Astrocyte (in vitro differentiated cells and primary cell): ENCODE data around the gene CASR. TPM values are rescaled to one million over a fixed set of nuclear protein-coding genes. Genes with fewer than 3 reads are reported as not detected.

ENCODE experiments used
- DNase-seq: peaks from one replicate; pipeline ENCODE4 v3.0.0-alpha.2; 2010; ENCODE audit warnings: low read depth
- FAIRE-seq: peaks from 2 replicates; lab custom pipeline; 2011; peaks lifted over from hg19 to GRCh38; lab: Jason Lieb, UNC
- H2AFZ ChIP-seq: 2 replicates; pipeline ENCODE4 v1.6.0; 2012; ENCODE audit warnings: low read depth, low read length, inconsistent platforms
- H3K27ac ChIP-seq: 2 replicates; pipeline ENCODE4 v1.5.1; 2011; ENCODE audit warnings: low read depth, low read length, inconsistent platforms
- H3K27me3 ChIP-seq: 2 replicates; pipeline ENCODE4 v1.6.0; 2011; ENCODE audit warnings: low read length, inconsistent platforms; ENCODE audit not compliant: insufficient read depth
- H3K36me3 ChIP-seq: 2 replicates; pipeline ENCODE4 v1.5.1; 2011; ENCODE audit warnings: low read length, inconsistent platforms; ENCODE audit not compliant: insufficient read depth
- H3K4me1 ChIP-seq: 2 replicates; pipeline ENCODE4 v1.5.1; 2011; ENCODE audit warnings: low read length, inconsistent platforms; ENCODE audit not compliant: insufficient read depth
- H3K4me2 ChIP-seq: 2 replicates; pipeline ENCODE4 v1.6.0; 2012; ENCODE audit warnings: low read length, inconsistent platforms
- H3K4me3 ChIP-seq: 2 replicates; pipeline ENCODE4 v1.5.1; 2011; ENCODE audit warnings: low read depth, mild to moderate bottlenecking, low read length, inconsistent platforms; ENCODE audit not compliant: insufficient read depth
- H3K79me2 ChIP-seq: 2 replicates; pipeline ENCODE4 v1.6.0; 2012; ENCODE audit warnings: mild to moderate bottlenecking, low read length, inconsistent platforms; ENCODE audit not compliant: insufficient read depth
- H3K9ac ChIP-seq: 2 replicates; pipeline ENCODE4 v1.6.0; 2012; ENCODE audit warnings: mild to moderate bottlenecking, low read length, inconsistent platforms
- H3K9me3 ChIP-seq: 2 replicates; pipeline ENCODE4 v1.5.1; 2012; ENCODE audit warnings: low read depth, mild to moderate bottlenecking, low read length, inconsistent platforms; ENCODE audit not compliant: insufficient read depth
- H4K20me1 ChIP-seq: 2 replicates; pipeline ENCODE4 v1.6.0; 2012; ENCODE audit warnings: low read length, inconsistent platforms; ENCODE audit not compliant: insufficient read depth
- H3K27ac Mint-ChIP-seq: one replicate; pipeline ENCODE4 v1.8.0; 2021; ENCODE audit warnings: mild to moderate bottlenecking, mixed read lengths; ENCODE audit not compliant: unreplicated experiment
- H3K27me3 Mint-ChIP-seq: one replicate; pipeline ENCODE4 v1.8.0; 2021; ENCODE audit warnings: low read depth, mixed read lengths; ENCODE audit not compliant: unreplicated experiment
- H3K36me3 Mint-ChIP-seq: one replicate; pipeline ENCODE4 v1.8.0; 2021; ENCODE audit warnings: low read depth, mixed read lengths; ENCODE audit not compliant: unreplicated experiment
- H3K4me1 Mint-ChIP-seq: one replicate; pipeline ENCODE4 v1.8.0; 2021; ENCODE audit warnings: low read depth, mixed read lengths; ENCODE audit not compliant: unreplicated experiment
- H3K4me3 Mint-ChIP-seq: one replicate; pipeline ENCODE4 v1.8.0; 2021; ENCODE audit warnings: mild to moderate bottlenecking, moderate library complexity, mixed read lengths; ENCODE audit not compliant: unreplicated experiment
- H3K9me3 Mint-ChIP-seq: one replicate; pipeline ENCODE4 v1.8.0; 2021; ENCODE audit warnings: mild to moderate bottlenecking, mixed read lengths; ENCODE audit not compliant: unreplicated experiment
- CTCF ChIP-seq: IDR thresholded peaks from 2 replicates; pipeline ENCODE4 v1.5.1; 2011; ENCODE audit warnings: low read depth, mild to moderate bottlenecking, inconsistent platforms, low read length, moderate library complexity; ENCODE audit not compliant: insufficient read depth
- EZH2 ChIP-seq: IDR thresholded peaks from 2 replicates; pipeline ENCODE4 v1.6.1; 2012; ENCODE audit warnings: mild to moderate bottlenecking, low read length, inconsistent platforms; ENCODE audit not compliant: insufficient read depth
- total RNA-seq: library from RNA; stranded (reverse); gene quantifications from 2 replicates; pipeline ENCODE4 v1.2.1, GENCODE V29; 2021

CASR gene
- total RNA-seq, 1 donor from 2014 or later: not detected

GRCh38 chr3:122190525-122190924, 7.1 kb downstream of the CASR start:
- no peaks in the 10 kb centered on the region for H3K4me1 ChIP-seq
- no peak overlapping the region for H3K4me3 Mint-ChIP-seq

GRCh38 chr3:122198966-122199365, 15.5 kb downstream of the CASR start:
- Mint-ChIP-seq H3K4me1 (no peaks in the 10 kb centered on the region), H3K27me3 (peaks cover 12% of the 10 kb centered on the region), H3K27ac (no peak overlapping the region), H3K36me3 (no peaks in the 10 kb centered on the region), H3K4me3 (no peak overlapping the region), H3K9me3 (no peaks in the 10 kb centered on the region)
- H3K27ac ChIP-seq: no peak overlapping the region
- TF ChIP-seq CTCF: no peak
- no peak for TF ChIP-seq EZH2
- no peaks in the 10 kb centered on the region for H3K9me3 ChIP-seq
- no peak overlapping the region for H3K4me2 ChIP-seq
- FAIRE-seq: no peak
- no peaks in the 10 kb centered on the region for H4K20me1 ChIP-seq
- H3K79me2 ChIP-seq: no peaks in the 10 kb centered on the region
- H3K4me3 ChIP-seq: no peak overlapping the region
- no peaks in the 10 kb centered on the region for H3K36me3 ChIP-seq
- no peak overlapping the region for H3K9ac ChIP-seq
- H3K4me1 ChIP-seq: no peaks in the 10 kb centered on the region
- DNase-seq: no peak
- no peaks in the 10 kb centered on the region for H3K27me3 ChIP-seq
- H2AFZ ChIP-seq: no peak overlapping the region

More at GRCh38 chr3:122190525-122190924, 7.1 kb downstream of the CASR start:
- no peaks in the 10 kb centered on the region for H3K36me3 Mint-ChIP-seq
- Histone ChIP-seq H3K36me3 (no peaks in the 10 kb centered on the region), H3K27me3 (peaks cover 4% of the 10 kb centered on the region), H3K27ac (no peak overlapping the region), H3K4me2 (no peak overlapping the region), H3K9ac (no peak overlapping the region), H3K4me3 (no peak overlapping the region), H3K9me3 (no peaks in the 10 kb centered on the region), H4K20me1 (no peaks in the 10 kb centered on the region), H3K79me2 (no peaks in the 10 kb centered on the region), H2AFZ (no peak overlapping the region)
- peaks cover 2% of the 10 kb centered on the region for H3K9me3 Mint-ChIP-seq
- TF ChIP-seq CTCF: no peak
- TF ChIP-seq EZH2: no peak
- H3K27ac Mint-ChIP-seq: no peak overlapping the region
- H3K4me1 Mint-ChIP-seq: no peaks in the 10 kb centered on the region
- no peak for DNase-seq
- H3K27me3 Mint-ChIP-seq: peaks cover 40% of the 10 kb centered on the region
- no peak for FAIRE-seq

DNA sequence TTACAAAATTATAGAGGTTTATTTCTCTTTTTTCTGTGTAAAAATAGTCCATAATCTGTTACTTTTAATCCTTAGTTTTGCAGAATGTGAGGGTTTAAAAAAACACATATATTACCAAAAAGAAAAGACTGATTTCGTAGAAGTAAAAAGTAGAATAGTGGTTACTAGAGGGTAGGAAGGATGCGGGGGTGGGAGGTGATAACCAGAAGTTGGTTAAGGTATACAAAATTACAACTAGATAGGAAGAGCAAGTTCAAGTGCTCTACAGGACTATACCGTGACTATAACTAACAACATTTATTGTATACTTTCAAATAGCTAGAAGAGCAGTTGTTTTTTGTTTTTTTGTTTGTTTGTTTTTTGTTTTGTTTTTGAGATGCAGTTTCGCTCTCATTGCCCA, 16.1 kb downstream of the CASR start:
- H3K4me3 Mint-ChIP-seq: no peak overlapping the region
- no peaks in the 10 kb centered on the region for H3K4me1 ChIP-seq
- H3K4me1 Mint-ChIP-seq: no peaks in the 10 kb centered on the region
- H3K36me3 ChIP-seq: no peaks in the 10 kb centered on the region
- H3K9me3 Mint-ChIP-seq: no peaks in the 10 kb centered on the region
- no peaks in the 10 kb centered on the region for H3K79me2 ChIP-seq
- no peak overlapping the region for H3K9ac ChIP-seq
- no peak for TF ChIP-seq EZH2
- TF ChIP-seq CTCF: no peak
- no peaks in the 10 kb centered on the region for H3K27me3 ChIP-seq
- FAIRE-seq: no peak
- DNase-seq: no peak
- no peak overlapping the region for H3K4me3 ChIP-seq
- H3K27ac ChIP-seq: no peak overlapping the region
- no peaks in the 10 kb centered on the region for H3K9me3 ChIP-seq
- H3K27ac Mint-ChIP-seq: no peak overlapping the region
- peaks cover 8% of the 10 kb centered on the region for H3K27me3 Mint-ChIP-seq
- no peaks in the 10 kb centered on the region for H4K20me1 ChIP-seq
- H3K36me3 Mint-ChIP-seq: no peaks in the 10 kb centered on the region
- H3K4me2 ChIP-seq: no peak overlapping the region
- H2AFZ ChIP-seq: no peak overlapping the region
